Measurements from ENCODE around the gene PAOX.

DNA sequence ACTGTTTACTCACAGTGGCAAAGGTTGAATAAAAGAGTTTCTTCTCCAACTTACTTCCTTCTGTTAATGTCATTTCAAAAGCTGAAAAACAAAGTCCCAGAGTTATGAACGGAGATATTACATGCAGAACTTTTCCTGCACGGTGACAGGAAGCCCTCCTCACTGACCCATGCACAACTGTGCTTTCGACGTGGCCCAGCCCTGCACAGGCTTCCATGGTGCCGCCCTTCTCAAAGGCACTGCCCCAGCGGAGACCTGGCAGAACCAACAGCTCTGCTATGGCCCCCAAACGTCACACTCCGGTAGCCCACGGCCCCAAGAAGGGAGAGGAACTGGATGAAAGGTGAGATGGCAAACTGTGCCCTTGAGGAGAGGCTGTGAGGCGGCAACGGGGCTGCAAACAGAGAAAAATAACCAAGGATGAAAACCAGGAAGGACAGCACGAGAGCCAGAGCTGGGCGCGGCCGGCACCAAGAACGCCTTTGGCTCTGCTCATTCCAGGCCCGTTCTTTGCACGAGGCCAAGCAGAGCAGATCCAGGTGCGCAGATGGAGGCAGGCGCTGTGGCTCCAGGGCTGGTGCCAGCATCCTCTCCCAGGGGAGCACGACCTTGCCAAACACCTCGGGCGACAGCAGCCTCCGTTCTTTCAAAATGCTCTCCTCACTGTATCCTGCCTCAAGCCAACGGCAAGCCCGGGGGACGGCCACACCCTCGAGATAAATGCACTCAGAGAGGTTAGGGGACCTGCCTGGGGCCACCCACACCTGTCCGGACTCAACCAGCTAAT lies 14.2 kb upstream of the PAOX start:
- TF ChIP-seq, protein P1, sequence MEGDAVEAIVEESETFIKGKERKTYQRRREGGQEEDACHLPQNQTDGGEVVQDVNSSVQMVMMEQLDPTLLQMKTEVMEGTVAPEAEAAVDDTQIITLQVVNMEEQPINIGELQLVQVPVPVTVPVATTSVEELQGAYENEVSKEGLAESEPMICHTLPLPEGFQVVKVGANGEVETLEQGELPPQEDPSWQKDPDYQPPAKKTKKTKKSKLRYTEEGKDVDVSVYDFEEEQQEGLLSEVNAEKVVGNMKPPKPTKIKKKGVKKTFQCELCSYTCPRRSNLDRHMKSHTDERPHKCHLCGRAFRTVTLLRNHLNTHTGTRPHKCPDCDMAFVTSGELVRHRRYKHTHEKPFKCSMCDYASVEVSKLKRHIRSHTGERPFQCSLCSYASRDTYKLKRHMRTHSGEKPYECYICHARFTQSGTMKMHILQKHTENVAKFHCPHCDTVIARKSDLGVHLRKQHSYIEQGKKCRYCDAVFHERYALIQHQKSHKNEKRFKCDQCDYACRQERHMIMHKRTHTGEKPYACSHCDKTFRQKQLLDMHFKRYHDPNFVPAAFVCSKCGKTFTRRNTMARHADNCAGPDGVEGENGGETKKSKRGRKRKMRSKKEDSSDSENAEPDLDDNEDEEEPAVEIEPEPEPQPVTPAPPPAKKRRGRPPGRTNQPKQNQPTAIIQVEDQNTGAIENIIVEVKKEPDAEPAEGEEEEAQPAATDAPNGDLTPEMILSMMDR (conservative IDR thresholded peaks at IDR 0.05; ENCODE audit: low read depth in 2 of 2), result no peak
- TF ChIP-seq EZH2phosphoT487 (IDR thresholded peaks at IDR 0.05; ENCODE audit: unreplicated experiment), result no peak
- TF ChIP-seq, protein P2, sequence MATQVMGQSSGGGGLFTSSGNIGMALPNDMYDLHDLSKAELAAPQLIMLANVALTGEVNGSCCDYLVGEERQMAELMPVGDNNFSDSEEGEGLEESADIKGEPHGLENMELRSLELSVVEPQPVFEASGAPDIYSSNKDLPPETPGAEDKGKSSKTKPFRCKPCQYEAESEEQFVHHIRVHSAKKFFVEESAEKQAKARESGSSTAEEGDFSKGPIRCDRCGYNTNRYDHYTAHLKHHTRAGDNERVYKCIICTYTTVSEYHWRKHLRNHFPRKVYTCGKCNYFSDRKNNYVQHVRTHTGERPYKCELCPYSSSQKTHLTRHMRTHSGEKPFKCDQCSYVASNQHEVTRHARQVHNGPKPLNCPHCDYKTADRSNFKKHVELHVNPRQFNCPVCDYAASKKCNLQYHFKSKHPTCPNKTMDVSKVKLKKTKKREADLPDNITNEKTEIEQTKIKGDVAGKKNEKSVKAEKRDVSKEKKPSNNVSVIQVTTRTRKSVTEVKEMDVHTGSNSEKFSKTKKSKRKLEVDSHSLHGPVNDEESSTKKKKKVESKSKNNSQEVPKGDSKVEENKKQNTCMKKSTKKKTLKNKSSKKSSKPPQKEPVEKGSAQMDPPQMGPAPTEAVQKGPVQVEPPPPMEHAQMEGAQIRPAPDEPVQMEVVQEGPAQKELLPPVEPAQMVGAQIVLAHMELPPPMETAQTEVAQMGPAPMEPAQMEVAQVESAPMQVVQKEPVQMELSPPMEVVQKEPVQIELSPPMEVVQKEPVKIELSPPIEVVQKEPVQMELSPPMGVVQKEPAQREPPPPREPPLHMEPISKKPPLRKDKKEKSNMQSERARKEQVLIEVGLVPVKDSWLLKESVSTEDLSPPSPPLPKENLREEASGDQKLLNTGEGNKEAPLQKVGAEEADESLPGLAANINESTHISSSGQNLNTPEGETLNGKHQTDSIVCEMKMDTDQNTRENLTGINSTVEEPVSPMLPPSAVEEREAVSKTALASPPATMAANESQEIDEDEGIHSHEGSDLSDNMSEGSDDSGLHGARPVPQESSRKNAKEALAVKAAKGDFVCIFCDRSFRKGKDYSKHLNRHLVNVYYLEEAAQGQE (IDR thresholded peaks at IDR 0.05; ENCODE audit: unreplicated experiment), result no peak

Measured in GM23338 (cell line).